CD4-positive, alpha-beta T cell treated with Interleukin-21 for 1 hour (primary cell): ENCODE measurements around the gene FCAMR.

Source experiments
- DNase-seq: peaks from one replicate; pipeline ENCODE4 v3.0.0-alpha.2; 2020

Gene FCAMR

DNA sequence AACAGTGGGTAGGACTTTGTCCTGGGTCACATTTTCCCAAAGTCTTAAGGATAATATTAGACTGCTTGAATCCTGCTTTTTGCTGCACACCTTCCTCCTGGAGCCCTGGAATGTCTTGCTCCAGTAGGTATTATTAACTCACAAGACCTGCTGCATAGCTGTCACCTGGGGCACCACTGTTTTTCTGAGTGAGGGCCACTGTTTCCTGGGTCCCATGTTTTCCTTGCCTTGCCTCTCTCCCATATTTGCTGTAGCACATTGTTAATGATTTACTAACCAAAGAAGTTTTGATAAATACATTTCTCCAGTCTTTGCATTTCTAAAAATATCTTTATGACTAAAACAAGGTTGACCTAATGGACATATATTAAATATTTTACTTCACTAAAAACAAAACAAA is 22.5 kb upstream of the FCAMR start:
- no peak for DNase-seq

DNA sequence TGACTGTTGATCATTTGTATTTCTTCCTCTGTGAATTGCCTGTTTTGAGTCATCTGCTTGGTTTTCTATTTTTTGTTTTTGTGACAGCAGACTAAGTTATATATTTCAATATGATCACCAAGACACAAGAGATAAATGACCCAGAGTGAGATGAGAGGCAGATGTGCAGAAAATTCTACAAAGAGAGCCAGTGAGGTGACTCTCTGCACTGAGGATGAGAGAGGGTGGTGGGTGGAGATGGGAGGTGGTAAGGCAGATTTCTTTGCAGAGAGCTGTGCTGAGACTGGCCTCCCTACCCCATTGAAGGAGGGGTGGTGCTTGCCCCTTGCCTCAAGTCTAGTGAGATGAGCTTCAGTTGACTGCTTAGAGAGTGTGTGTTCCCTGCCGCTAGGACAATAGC is 17.6 kb upstream of the FCAMR start:
- DNase-seq, result no peak

DNA sequence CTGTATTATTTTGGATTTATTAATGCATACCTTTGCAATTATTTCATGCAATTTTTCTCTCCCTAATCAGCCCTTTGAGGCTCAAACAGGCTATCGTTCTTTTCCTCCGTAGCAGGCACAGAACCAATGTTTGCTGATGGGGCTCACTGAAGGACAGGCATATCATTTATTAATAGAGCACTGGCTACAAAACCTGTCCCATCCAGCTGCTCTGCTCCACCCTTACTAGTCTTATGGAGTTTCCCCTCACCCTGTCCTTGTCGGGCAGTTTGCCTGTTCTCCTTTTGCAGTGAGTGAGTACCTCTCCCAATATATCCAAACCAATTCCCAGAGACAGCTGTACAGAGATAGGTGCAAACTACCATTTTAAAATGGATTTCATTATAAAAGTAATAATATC is 16.6 kb upstream of the FCAMR start:
- no peak for DNase-seq

DNA sequence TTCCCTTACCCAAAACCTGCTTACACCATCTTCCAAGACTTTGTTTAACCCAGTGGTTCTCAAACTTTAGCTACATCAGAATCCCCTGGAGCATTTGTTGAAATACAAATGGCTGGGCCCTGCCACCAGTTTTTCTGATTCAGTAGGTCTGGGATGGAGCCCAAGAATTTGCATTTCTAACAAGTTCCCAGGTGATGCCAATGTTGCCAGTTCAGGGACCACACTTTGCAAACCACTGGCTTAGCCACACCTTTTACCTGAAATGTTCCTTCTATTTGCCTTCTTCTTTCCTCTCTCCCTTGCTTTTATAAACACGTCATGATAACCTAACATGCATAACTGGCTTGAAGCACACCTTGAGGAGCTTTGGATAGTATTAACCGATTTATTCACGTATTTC is 16.1 kb upstream of the FCAMR start:
- no peak for DNase-seq

DNA sequence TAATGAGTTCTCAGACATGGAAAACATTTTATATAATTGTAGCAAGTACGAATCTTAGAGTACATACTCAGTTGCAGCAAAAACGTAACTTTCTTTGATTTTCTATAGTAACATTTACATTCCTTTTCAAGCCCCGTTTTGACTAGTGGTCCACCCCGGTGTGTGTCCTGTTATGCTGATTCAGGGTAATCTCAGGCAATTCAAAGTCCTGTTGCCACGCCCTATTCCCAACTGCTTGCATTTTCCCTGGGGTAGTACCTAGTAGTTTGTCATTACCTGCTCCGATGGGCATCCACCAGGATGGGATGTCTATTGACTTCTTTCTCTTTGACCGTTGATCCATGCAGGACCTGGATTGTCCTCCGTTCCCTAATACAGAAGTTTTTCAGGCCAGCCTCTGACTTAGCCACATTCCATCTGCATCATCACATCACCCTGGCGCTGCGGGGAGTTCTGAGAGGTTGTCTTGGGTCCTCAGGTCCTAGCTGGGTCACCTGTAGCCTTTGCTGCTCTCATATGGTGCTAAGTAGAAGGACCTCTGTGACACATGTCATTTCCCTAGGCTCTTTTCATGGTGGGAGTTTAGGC is 15.0 kb upstream of the FCAMR start:
- DNase-seq, result no peak

DNA sequence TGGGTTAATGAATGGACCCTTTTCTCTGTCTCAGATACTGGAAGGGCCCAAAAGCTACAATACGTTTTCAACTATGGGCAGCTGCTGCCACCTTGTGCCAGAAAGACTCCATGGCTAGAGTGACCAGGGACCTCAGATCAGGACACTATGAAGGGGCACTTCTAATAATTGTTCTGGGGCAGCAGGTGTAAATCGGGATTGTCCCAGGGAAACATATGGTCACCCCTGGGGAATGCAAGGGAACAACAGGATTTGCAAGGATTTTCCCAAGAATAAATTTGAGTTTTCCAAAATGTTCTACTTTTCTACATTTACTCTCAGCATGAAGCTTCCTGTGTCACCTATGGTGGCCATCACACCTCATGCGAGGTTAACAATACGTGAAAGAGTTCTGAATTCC is 12.0 kb upstream of the FCAMR start:
- peak; percentile 66 for DNase-seq

DNA sequence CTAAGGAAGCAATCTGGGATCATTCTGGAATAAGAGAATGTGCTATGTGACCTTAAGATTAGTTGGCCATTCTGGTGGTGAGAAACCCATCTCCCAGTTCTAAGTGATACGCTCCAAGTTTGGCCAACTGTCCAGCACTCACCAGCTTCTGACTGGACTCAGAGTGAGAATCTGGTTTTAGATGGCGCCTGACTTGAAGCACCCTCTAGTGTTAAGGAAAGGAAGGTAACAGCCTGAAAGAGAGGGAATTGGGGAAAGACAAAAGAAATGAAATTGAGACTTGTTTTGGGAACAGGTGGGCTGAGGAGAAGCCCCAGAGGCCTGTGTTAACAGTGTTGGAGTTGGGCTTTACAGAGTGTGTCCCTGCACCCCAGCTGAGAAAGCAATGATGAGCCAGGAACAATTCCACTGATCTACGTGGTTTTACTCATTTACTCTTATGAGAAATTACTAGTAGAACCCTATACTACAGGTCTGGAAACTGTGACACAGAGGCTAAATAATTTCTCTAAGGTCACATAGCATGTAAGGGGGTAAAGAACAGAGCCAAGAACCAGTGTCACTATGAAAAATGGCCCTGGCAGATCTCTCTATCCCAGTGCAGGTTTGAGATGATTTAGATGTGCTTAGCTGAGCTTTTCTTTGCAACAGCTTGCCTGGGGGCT is 9.3 kb upstream of the FCAMR start:
- DNase-seq, result no peak

DNA sequence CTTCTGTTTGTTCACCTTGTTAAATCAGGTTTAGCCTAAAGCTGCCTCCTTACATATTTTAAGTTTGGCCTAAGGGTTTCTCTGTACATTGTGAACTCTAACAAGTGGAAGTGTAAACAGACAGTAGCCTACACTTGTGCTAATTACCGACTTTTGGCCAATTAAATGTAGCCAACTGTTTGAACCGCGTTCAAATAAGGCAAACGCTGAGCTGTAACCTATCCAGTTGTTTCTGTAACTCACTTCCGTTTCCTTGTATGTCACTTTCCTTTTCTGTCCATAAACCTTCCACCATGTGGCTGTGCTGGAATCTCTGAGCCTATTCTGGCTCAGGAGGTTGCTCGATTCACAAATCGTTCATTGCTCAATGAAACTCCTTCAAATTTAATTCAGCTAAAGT is 8.0 kb upstream of the FCAMR start:
- no peak for DNase-seq

DNA sequence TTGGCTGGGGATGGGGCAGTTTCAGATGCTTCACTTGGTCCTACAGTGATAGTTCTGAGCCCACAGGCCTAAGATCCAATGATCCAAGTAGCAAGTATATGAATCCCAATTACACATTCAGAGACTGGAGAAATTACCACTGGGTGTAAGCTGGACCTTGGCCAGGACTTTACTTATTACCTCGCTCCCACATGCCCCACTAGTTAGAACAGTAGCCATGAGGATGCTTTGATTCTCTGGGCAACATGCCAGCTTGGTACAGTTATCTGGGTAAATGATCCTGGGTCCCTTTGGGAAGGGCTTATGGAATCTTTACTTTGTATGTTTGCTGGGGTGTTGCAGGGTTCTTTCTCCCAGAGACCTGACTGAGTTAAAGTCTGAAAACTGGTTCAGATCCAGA is 5.0 kb upstream of the FCAMR start:
- no peak for DNase-seq

DNA sequence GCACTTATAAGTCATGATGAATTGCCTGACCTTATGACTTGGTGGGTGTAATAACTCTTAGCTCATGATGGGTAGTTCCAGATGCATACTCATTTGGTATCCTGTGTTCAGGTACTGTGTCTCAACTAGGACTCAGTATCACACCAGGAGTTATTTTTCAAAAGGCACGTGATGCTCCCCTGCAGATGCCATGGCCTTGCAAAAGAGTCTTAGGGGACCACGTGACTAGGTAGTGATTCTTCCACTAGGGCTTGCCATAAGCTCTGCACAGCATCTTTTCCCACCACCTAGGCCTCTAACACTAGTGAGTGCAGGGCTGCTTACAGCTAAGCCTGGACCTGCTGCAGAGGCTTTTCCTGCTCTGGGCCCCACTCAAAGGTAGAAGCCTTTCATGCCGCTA is 3.9 kb upstream of the FCAMR start:
- DNase-seq, result no peak

DNA sequence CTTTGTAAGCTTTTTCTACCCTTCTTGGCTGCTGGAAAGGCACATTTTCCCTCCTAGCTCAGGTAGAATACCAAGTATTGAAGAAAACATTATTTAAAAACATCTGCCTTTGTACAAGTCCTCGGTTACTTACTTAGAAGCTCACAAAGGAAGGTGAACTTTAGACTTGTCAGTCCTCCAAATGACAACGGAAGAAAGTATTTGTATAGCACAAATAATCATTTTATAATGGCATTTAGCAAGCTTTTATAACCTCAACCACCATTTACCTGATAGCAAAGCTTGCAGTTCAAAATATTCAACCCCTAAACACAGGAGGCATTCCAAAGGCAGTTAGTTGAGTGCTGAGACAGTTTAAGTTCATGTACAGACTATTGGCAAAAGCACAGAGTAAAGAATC is 2.5 kb upstream of the FCAMR start:
- DNase-seq, result no peak

DNA sequence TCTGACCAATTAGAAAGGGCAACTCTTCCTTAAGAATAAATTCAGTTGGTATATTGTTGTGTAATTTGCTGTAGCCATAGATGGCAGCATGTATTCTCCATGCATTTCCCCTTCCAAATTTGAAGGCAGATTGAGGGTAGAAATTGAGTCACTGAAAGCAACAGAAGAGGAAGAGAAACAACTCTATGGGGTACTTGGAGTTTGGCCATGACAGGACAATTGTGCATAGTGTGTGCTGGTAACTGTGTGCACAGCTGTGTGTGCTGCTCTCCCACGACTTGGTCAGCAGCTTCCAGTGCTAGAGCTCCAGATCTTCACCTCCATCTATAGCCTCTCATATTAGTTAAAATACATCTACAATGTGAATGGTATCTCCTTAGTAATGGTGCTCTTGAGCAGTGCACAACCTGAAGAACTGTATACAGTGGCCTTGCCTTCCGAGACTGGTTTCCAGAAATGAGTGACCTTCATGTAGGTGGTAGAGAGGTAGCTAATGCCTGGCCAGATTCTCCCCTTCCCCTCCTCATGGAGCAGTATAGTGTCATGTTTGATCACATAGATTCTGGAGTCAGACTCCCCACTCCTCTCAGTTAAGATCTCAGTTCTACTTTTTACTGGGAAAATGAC is 882 bp upstream of the FCAMR start:
- no peak for DNase-seq

DNA sequence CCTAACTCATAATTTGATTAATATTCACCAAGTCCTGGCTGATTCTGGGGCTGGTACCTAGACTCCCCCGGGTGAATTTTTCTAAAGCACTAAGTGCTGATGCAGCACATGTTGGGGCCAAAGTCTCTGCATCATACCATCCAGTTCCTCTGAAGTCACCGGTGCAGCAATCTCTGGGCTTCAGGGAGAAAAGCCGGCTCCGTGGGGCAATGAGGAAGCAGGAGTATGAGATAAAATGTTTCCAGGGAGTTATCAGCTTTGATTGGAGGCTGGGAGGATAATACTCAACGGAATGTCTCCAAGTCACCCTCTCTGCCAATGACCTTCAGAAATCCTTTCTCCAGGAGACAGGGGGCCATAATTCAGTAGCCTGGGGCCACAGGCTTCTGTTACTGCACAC is 1.2 kb downstream of the FCAMR start:
- no peak for DNase-seq

DNA sequence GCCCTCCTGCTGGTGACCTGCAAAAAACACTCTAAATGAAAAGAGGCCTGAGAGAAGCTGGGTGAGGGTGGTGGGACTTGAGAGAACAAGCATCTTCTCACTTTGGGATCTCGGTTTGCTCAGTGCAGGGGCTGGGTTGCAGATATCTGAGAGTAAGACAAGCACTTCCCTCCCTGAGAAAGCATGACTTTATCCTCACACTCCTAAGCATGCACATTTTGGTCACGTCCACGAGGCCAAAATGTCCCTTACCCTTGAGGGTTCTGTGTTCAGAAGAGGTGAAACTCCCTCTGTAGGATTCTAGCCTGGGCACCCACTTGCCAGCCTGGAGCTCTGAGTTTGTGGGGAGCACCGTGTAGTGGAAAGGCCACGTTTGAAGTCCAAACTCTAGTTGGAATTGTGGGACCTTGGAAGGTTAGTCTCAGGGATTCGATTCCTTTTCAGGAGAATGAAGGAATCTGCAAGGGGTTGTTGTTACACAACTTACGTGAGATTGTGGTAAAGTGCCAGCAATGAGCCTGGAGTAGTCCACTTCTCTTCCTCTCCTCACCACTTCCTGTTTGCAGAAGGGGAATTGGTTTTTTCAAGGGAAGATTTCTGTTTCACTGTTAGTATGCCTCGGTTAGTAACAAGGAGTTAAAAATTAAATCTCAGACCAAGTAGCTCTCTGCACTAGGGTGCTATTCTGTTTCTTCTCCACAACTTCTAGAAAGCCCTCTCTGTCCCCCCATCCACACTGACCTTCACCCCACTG is 3.0 kb downstream of the FCAMR start:
- DNase-seq, result peak; percentile 21

DNA sequence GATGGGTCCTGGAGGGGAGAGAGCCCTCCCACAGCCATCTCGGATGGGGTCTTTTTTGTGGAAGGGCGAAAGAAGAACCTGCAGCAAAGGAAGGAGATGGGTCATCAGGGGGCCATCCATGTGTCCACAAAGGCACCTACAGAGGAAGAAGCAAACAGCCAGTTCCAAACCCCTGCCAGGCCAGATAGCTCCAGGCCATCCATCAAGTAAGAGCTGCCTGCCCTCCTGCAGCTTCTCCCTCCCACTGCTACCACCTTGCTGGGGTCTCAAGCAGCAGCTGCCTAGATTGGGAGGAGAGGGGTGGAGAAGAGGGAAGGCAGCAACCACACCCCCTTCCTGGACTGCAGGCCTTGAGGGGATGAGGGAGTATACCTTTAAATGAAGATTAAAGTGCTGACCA is 4.5 kb downstream of the FCAMR start:
- no peak for DNase-seq

DNA sequence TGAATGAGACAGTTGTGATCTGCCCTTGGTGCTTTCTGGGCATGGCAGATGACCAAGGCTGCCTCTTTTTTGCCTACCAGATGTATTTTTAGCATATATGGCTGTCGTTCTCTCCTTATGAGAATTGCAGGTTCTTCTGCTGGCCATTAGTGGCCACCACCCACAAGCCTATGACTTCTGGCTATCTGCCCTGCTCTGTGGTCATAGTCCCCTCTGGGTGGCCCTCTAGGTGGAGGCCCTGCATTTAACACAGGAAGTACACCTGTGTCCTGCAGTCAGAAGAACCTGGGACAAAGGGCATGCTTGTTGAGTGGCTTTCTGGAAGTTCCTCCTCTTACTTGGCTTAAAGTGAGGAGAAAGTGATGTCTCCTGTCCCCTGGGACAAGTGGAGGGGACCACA is 6.5 kb downstream of the FCAMR start:
- DNase-seq, result no peak

DNA sequence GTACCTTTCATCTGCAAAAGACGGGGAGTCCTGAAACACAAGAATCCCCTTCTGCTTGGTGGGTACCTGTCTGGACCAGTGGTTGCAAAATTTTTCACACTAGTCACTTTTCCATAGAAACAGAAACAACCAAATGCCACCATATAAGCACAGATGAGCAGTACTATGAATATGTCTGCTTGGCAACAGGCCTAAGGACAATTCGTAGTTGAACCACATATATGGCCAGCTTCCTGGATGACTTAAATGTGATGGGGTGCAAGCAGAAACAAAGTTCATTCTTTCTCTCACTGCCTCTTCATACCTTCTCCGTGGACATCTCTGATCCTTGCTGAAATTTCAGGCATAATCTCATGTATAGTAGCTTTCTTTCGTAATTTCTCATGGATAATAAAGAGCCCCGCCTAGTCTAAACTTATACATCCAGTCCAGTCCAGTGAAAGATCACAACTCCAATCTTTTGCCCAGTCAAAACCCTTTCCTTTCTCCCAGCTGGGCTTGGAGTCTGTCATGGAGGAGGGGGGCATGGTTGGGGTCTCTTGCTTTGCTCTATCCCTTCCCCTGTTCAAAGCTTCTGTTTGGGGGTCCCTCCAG is 7.0 kb downstream of the FCAMR start:
- no peak for DNase-seq

DNA sequence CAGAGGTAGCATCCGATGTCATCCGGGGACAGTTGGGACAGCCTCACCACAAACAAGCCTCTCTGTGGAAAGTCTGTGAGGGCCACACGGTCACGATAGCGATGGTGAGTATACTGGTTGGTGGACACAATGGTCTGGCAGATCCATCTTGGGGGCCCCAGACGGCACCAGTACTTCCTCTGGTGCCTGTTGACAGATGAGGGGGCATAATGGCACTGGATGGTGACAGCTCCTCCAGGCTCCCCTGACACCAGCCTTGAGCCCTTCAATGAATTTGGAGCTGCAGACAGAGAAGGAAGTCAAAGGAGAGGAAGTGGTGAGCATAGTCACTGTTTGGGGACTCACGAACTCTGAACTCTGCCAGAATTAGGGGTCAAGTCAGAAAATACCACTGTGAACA is 8.0 kb downstream of the FCAMR start:
- no peak for DNase-seq

DNA sequence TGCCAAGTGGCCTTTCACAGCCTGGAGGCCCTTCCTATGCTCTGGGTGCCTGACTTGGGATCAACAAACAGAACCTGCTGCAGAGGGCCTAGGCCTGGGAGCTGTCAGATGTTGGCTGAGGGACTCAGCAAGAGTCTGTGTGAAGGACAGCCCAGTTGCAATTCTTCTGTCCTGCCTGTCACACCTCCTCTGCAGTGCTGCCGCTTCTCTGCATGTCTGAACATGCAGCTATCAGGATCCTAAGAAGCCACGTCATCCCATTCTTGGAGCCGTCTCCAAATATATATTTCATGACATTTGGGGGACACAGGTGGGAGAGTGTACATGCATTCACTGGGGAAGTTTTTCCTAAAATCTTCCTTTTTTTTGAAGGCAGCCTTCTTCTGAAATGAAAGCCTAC is 8.6 kb downstream of the FCAMR start:
- no peak for DNase-seq

DNA sequence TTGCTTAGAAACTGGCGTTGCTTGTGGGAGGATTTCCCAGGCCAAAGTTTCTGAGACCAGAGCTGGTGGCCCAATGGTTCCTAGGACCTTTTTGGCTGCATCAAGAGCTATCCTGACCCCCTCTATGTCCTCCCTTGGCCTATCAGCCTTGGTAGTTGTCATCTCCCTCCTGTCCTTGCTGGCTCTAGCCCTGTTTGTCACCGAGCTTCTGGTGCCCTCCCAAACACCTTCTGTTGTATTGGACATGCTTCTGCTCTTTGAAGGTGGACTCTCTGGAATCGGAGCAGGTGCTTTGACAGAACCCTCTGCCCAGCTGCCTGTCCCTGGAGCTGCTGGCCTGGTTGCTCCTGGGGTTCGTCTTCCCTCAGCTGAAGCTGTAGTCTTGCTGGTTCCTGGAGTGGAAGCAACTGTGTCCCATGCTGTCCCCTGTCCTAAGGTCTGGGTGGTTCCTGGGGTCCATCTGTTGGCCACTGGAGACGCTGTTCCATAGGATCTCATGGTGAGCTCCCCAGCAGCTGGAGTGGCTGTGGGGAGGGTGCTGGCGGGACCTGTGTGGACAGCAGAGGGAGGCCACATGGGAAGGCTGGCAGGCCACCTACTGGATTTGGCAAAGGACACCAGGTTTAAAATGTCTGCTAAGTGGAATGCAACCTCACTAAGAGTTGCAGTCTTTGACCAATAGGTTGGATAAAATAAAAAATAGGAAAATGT is 9.4 kb downstream of the FCAMR start:
- no peak for DNase-seq

DNA sequence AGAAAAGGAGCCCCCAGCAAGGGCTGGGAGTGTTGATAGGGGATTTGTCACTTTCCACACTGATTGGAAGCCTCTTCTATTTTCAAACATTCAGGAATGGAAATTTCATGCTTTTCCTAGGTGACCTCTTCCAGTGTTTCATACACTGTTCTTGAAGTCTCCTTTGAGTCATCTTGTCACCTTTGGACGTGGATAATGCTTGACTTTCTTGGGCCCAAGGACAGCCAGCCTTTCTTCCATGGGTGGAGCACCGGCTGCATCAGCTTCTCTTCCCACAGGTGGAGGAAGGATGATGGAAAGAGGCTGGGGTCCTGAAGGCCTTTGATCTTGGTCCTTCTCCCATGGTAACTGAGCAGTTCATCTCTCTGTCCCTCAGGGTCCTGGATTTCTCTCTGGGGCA is 12.1 kb downstream of the FCAMR start:
- DNase-seq, result no peak

DNA sequence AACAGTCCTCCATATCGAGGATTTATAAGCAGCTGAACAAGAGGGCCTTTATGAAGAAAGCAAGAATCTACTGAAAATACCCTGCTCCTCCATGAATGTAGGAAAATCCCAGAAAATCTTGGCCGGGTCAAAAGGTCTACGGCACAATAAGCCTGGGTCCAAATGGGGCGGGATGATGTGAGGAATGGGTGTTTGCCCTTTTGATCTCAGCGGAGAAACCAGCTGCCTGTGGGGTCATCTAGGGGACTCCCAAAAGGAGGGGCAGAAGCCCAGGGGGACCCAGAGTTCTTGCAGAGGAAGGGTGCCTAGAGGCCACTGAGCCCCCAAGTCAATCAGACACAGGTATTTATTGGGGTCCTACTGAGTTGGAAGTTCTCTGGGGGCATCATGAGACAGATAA is 12.6 kb downstream of the FCAMR start:
- DNase-seq, result no peak
